Panc1 (cell line): Measurements from ENCODE around the gene KRT2. TPM values are rescaled to one million over a fixed set of nuclear protein-coding genes. Genes with fewer than 3 reads are reported as not detected.

ENCODE experiments used
- ATAC-seq: fragments of 200-7000 bp; cut with Tn5 transposase; 2 replicates; pipeline ENCODE4 v1.9.1; 2020; ENCODE audit warnings: mild to moderate bottlenecking, moderate library complexity
- BruUV-seq: library from RNA; stranded (reverse); fragments of 400-500 nt; replicated peaks from 2 replicates; lab custom pipeline; 2021; lab: Mats Ljungman, UMichigan
- CTCF ChIA-PET: fragments of 300-600 bp; sonication (Branson Sonifier 250); formaldehyde crosslinking; loops from one replicate; lab custom pipeline; 2022; ENCODE audit warnings: antibody characterized with exemption; lab: Charles Lee
- POLR2A ChIA-PET: fragments of 300-600 bp; sonication (Branson Sonifier 250); formaldehyde crosslinking; loops from one replicate; lab custom pipeline; 2022; ENCODE audit warnings: antibody characterized with exemption; lab: Charles Lee
- DNase-seq: peaks from one replicate; pipeline ENCODE4 v3.0.0-alpha.2; 2010; ENCODE audit warnings: low read depth, low spot score
- H3K27ac ChIP-seq: 2 replicates; pipeline ENCODE4 v1.5.1; 2011; ENCODE audit warnings: mild to moderate bottlenecking, low read length, inconsistent platforms
- H3K27me3 ChIP-seq: fragments of 200-500 bp; sonication (Bioruptor generic); 2 replicates; pipeline ENCODE4 v1.6.0; 2014; ENCODE audit warnings: low read length, inconsistent platforms; ENCODE audit not compliant: control insufficient read depth, insufficient read depth
- H3K36me3 ChIP-seq: fragments of 200-500 bp; sonication (Bioruptor generic); 2 replicates; pipeline ENCODE4 v1.5.1; 2014; ENCODE audit warnings: inconsistent platforms, mild to moderate bottlenecking, low read length, moderate library complexity; ENCODE audit not compliant: control insufficient read depth, insufficient read depth
- H3K4me1 ChIP-seq: 2 replicates; pipeline ENCODE4 v1.5.1; 2011; ENCODE audit warnings: inconsistent platforms, mild to moderate bottlenecking, low read length, moderate library complexity; ENCODE audit not compliant: control insufficient read depth, insufficient read depth
- H3K4me3 ChIP-seq, 2 experiments: 2 replicates each; pipeline ENCODE4 v1.5.1; 2011 to 2012; ENCODE audit warnings: low read depth in 2 of 2, low read length in 2 of 2, mild to moderate bottlenecking in 2 of 2, inconsistent platforms in 1 of 2, moderate library complexity in 1 of 2
- H3K9me3 ChIP-seq: fragments of 200-500 bp; sonication (Bioruptor generic); 2 replicates; pipeline ENCODE4 v1.5.1; 2014; ENCODE audit warnings: low read depth, mild to moderate bottlenecking, inconsistent platforms, low read length, moderate library complexity; ENCODE audit not compliant: control insufficient read depth, insufficient read depth
- POLR2AphosphoS5 ChIP-seq: IDR thresholded peaks from 2 replicates; pipeline ENCODE4 v1.6.1; 2012; ENCODE audit warnings: mild to moderate bottlenecking, low read depth, low read length, moderate library complexity
- REST ChIP-seq, 2 experiments: IDR thresholded peaks; 2 replicates each; pipeline ENCODE4 v1.6.1; 2011 to 2012; ENCODE audit warnings: low read depth in 2 of 2, control low read depth in 1 of 2, low read length in 1 of 2, mild to moderate bottlenecking in 1 of 2, moderate library complexity in 1 of 2; ENCODE audit not compliant: insufficient read depth in 1 of 2
- SIN3A ChIP-seq: IDR thresholded peaks from 2 replicates; pipeline ENCODE4 v1.6.1; 2012; ENCODE audit warnings: low read depth, mild to moderate bottlenecking, low read length, moderate library complexity, borderline replicate concordance; ENCODE audit not compliant: insufficient read depth
- TCF7L2 ChIP-seq: IDR thresholded peaks from 2 replicates; pipeline ENCODE4 v1.6.1; 2011; ENCODE audit warnings: mild to moderate bottlenecking, low read depth, low read length, inconsistent platforms
- in situ Hi-C: cut with HindIII; loops from 2 replicates; pipeline ENCODE4 v1.10.0; 2016; ENCODE audit warnings: low sequenced_read_pairs, low pct_unique_long_range_greater_than_20kb
- intact Hi-C: fragments of 100-400 bp; cut with micrococcal nuclease; formaldehyde crosslinking; loops from one replicate; pipeline ENCODE4 v1.10.0; 2022; ENCODE audit not compliant: unreplicated experiment
- total RNA-seq: library from RNA; stranded (reverse); gene quantifications from one replicate; pipeline ENCODE4 v1.2.1, GENCODE V29; 2021; ENCODE audit not compliant: unreplicated experiment
- TF ChIP-seq, protein P1 (sequence below): fragments of 450-650 bp; IDR thresholded peaks from 2 replicates; pipeline ENCODE4 v1.5.1; 2017; ENCODE audit warnings: mild to moderate bottlenecking

The KRT2 gene
- total RNA-seq, 1 experiment from 2014 or later, result 0.33 TPM

DNA sequence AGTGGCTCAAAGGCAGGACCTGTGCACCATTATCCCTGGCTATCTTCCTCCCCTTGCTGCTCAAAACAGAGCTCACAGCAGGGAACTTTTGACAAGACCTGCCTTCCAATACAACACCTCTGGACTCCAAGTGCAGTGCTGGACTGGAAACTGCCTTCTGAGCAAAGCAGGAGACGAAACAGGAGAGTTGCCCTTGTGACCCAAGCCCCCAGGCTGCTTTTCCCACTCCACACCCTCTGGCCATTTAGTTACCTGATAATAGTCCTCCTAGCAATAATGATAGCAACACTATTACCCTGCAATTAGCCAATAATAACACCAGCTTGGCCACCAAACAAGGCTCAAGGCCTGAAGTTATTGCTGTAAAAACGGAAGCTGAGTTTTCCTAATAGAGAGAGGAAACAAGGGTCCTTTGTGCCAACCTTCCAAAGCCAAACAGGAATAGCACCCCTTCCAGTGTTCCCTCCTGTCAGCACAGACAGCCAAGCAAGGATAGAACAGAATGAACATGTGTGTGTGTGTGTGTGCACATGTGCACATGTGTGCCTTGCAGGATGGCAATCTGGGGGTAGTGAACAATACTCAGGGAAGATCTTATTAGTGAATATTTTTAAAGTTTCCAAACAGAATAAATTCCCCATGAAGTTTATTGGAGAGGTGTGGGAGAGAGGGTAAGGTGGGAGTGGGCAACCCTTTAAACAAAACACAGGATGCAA, 24.5 kb downstream of the KRT2 start:
- Histone ChIP-seq H3K9me3 (no peaks in the 10 kb centered on the region), H3K4me1 (no peaks in the 10 kb centered on the region), H3K4me3 (no peak overlapping the region), H3K27ac (no peak overlapping the region), H3K27me3 (peaks cover 25% of the 10 kb centered on the region), H3K36me3 (no peaks in the 10 kb centered on the region)
- CTCF ChIA-PET, result no interaction called here
- POLR2A ChIA-PET, result no interaction called here
- TF ChIP-seq SIN3A (no peak), REST (IDR thresholded peaks at IDR 0.05; ENCODE audit: insufficient read depth in 1 of 2, low read depth in 2 of 2, low read length in 1 of 2) (no peak), TCF7L2 (no peak), POLR2AphosphoS5 (no peak)
- TF ChIP-seq, protein P1, sequence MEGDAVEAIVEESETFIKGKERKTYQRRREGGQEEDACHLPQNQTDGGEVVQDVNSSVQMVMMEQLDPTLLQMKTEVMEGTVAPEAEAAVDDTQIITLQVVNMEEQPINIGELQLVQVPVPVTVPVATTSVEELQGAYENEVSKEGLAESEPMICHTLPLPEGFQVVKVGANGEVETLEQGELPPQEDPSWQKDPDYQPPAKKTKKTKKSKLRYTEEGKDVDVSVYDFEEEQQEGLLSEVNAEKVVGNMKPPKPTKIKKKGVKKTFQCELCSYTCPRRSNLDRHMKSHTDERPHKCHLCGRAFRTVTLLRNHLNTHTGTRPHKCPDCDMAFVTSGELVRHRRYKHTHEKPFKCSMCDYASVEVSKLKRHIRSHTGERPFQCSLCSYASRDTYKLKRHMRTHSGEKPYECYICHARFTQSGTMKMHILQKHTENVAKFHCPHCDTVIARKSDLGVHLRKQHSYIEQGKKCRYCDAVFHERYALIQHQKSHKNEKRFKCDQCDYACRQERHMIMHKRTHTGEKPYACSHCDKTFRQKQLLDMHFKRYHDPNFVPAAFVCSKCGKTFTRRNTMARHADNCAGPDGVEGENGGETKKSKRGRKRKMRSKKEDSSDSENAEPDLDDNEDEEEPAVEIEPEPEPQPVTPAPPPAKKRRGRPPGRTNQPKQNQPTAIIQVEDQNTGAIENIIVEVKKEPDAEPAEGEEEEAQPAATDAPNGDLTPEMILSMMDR, result no peak
- intact Hi-C loops (no loop called here), in situ Hi-C loops (no loop called here)
- no TSS peak for BruUV-seq
- ATAC-seq, result no peak
- DNase-seq, result no peak

- DNase-seq (no peak), ATAC-seq (no peak)
- no peak overlapping the region for H3K4me3 ChIP-seq
- no peaks in the 10 kb centered on the region for H3K36me3 ChIP-seq
- ChIA-PET POLR2A (no interaction called here), CTCF (no interaction called here)
- intact Hi-C loops (no loop called here), in situ Hi-C loops (no loop called here)
- no TSS peak for BruUV-seq
- H3K4me1 ChIP-seq, result no peaks in the 10 kb centered on the region
- no peak overlapping the region for H3K27ac ChIP-seq
- H3K9me3 ChIP-seq, result no peaks in the 10 kb centered on the region
- H3K27me3 ChIP-seq, result peaks cover 28% of the 10 kb centered on the region
- TF ChIP-seq TCF7L2, result no peak
- no peak for TF ChIP-seq SIN3A
- TF ChIP-seq REST (IDR thresholded peaks at IDR 0.05; ENCODE audit: insufficient read depth in 1 of 2, low read depth in 2 of 2, low read length in 1 of 2), result no peak
- TF ChIP-seq, protein P1, result no peak
- TF ChIP-seq POLR2AphosphoS5, result no peak
Measured at GRCh38 chr12:52622349-52622748, 29.7 kb downstream of the KRT2 start.
